GM19468 (cell line): ENCODE data around the gene STK16.
A peak's percentile ranks its signal among the peaks of the same experiment; 100 is the strongest.

Experiments
- ATAC-seq: cut with Tn5 transposase; IDR thresholded peaks from one replicate; pipeline ENCODE4 v1.9.1; 2021; ENCODE audit warnings: mild to moderate bottlenecking, moderate library complexity, moderate number of reproducible peaks; ENCODE audit not compliant: unreplicated experiment; ENCODE audit errors: extremely low read depth

The STK16 gene

GRCh38 chr2:219266232-219266631 is 21.0 kb downstream of the STK16 start:
- ATAC-seq = no peak

GRCh38 chr2:219266886-219267285 is 21.6 kb downstream of the STK16 start:
- no peak for ATAC-seq

GRCh38 chr2:219268294-219268693 is 23.0 kb downstream of the STK16 start:
- ATAC-seq = no peak

- no peak for ATAC-seq
Observed at GRCh38 chr2:219269362-219270054, 24.2 kb downstream of the STK16 start.

- ATAC-seq = no peak
Observed at GRCh38 chr2:219270055-219270372, 24.7 kb downstream of the STK16 start.

GRCh38 chr2:219271021-219271420 is 25.7 kb downstream of the STK16 start:
- no peak for ATAC-seq

GRCh38 chr2:219272356-219272755 is 27.1 kb downstream of the STK16 start:
- no peak for ATAC-seq

GRCh38 chr2:219272995-219273394 is 27.7 kb downstream of the STK16 start:
- no peak for ATAC-seq

GRCh38 chr2:219273937-219274336 is 28.7 kb downstream of the STK16 start:
- no peak for ATAC-seq

GRCh38 chr2:219274361-219274921 is 29.2 kb downstream of the STK16 start:
- ATAC-seq = no peak

GRCh38 chr2:219277703-219278654 is 32.7 kb downstream of the STK16 start:
- no peak for ATAC-seq

GRCh38 chr2:219278655-219279150 is 33.4 kb downstream of the STK16 start:
- no peak for ATAC-seq

- peak; percentile 90 for ATAC-seq
Observed at GRCh38 chr2:219279151-219279915, 34.1 kb downstream of the STK16 start, which contains the start of gene DNAJB2. TSS of gene DNAJB2 (plus strand) at chr2:219279366. CDS start at chr2:219279834, 468 bp downstream.

GRCh38 chr2:219279916-219280516 is 34.7 kb downstream of the STK16 start:
- ATAC-seq = no peak

GRCh38 chr2:219280651-219281050 is 35.4 kb downstream of the STK16 start:
- ATAC-seq = no peak

GRCh38 chr2:219281588-219281987 is 36.3 kb downstream of the STK16 start:
- no peak for ATAC-seq

- no peak for ATAC-seq
Observed at GRCh38 chr2:219282375-219282774, 37.1 kb downstream of the STK16 start.

- no peak for ATAC-seq
Observed at GRCh38 chr2:219282943-219283581, 37.8 kb downstream of the STK16 start.
